Measurements from ENCODE around the gene CLIC4.
"Not testable (repeated sequence)": the region's sequence is repeated elsewhere in the genome, so short reads cannot be mapped to it uniquely, and the experiment has no call there.

Gene CLIC4

DNA sequence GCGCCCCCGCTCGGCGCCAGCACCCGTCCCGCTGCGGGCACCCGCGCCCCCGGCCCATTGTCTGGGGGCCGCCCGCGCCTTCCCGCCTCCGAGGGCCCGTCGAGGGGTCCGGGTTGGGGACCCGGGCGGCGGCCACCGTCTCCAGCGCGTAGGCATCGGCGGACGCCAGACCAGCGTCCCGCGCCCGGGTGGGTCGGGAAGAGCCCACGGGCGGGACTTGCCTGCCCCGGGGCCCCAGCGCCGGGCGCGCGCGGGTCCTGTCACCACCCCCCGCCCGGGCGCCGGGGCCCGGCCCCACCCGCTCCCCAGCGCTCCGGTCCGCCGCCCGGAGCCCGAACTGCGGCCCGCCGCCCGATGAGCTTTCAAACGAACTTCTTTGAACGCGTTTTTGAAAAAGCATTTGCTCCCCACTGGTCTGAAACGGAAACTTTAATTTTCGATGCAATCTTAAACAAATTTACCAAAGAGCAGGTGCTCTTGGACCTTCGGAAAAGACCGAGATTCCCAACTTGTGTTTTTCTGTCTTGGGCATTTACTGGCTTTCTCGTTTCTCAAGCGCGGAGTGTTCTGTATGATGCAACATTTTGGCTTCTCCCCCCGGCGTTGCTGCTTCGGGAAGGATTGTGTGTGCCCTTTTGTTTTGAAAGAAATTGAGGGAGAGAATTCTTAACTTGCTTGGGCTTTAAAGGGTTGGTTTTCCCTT lies 615 bp downstream of the CLIC4 start:
- DNase-seq (ENCODE audit: insufficient read length, low spot score) (no peak), FAIRE-seq (no peak)
- no peak for TF ChIP-seq CTCF (IDR thresholded peaks at IDR 0.05; ENCODE audit: insufficient read depth, missing control alignments)

DNA sequence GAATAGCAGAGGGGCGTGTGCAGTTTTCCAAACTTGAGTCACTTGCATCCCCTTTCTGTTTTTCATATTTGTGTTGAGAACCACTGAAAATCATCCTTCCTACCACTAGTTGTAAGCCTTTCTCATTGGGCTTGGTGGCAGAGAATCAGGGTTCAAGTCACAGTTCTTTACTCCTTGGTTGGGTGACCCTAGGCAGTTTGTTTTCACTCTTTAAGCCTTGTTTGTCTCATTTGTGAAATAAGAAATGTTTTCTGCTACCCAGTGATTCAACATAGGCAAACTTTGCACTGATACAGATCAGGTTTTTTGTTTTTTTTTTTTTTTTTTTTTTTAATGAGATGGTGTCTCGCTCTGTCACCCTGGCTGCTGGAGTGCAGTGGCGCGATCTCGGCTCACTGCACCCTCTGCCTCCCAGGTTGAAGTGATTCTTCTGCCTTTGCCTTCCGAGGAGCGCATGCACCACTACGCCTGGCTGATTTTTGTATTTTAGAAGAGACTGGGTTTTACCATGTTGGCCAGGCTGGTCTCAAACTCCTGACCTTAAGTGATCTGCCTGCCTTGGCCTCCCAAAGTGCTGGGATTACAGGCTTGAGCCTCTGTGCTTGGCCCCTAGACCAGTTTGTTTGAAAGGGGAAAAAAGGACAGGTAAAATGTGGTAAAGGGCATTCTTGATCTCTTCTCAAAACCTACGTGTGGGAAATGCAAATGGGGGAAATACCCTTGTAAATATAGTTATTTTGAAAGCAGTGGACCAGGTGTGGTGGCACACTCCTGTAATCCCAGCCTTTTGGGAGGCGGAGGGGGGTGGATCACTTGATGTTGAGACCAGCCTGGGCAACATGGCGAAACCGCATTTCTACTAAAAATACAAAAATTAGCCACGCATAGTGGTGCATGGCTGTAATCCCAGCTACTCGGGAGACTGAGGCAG lies 3.2 kb downstream of the CLIC4 start:
- FAIRE-seq, result no peak
- DNase-seq (ENCODE audit: insufficient read length, low spot score), result no peak
- TF ChIP-seq CTCF (IDR thresholded peaks at IDR 0.05; ENCODE audit: insufficient read depth, missing control alignments), result no peak

GRCh38 chr1:24749252-24749651 lies 4.0 kb downstream of the CLIC4 start:
- TF ChIP-seq CTCF (IDR thresholded peaks at IDR 0.05; ENCODE audit: insufficient read depth, missing control alignments), result no peak
- DNase-seq (ENCODE audit: insufficient read length, low spot score) (no peak), FAIRE-seq (no peak)

DNA sequence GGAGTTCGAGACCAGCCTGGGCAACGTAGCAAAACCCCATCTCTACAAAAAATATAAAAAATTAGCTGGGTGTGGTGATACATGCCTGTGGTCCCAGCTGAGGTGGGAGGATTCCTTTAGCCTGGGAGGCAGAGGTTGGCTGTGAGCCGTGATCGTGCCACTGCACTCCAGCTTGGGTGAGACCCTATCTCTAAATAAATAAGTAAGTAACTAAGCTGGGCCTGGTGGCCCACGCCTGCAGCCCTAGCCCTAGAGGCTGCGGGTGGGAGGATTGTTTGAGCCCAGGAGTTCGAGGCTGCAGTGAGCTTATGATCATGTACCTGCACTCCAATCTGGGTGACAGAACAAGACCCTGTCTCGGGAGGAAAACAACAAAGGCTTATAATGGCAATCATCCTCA lies 4.6 kb downstream of the CLIC4 start:
- no peak for FAIRE-seq
- no peak for TF ChIP-seq CTCF (IDR thresholded peaks at IDR 0.05; ENCODE audit: insufficient read depth, missing control alignments)
- DNase-seq (ENCODE audit: insufficient read length, low spot score), result no peak

DNA sequence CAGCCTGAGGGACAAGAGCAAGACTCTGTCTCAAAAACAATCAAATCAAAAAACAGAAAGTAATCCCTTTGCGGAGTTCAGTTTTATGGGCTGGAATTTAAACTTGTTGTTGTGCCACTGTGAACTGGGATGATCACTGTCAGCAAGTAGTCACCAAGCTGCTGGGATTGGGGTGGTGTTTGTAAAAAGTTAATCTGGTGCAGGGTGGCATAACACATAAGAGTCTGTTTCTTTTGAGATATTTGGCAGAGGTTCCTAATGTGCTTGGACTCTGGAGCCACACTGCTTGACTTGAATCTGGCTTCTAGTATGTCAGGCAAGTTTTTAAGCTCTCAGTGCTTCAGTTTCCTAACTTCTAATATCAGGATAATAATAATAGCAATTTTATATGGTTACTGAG lies 6.6 kb downstream of the CLIC4 start:
- no peak for FAIRE-seq
- no peak for DNase-seq (ENCODE audit: insufficient read length, low spot score)
- no peak for TF ChIP-seq CTCF (IDR thresholded peaks at IDR 0.05; ENCODE audit: insufficient read depth, missing control alignments)

GRCh38 chr1:24752305-24752704 lies 7.1 kb downstream of the CLIC4 start:
- FAIRE-seq (no peak), DNase-seq (ENCODE audit: insufficient read length, low spot score) (no peak)
- no peak for TF ChIP-seq CTCF (IDR thresholded peaks at IDR 0.05; ENCODE audit: insufficient read depth, missing control alignments)

- FAIRE-seq (no peak), DNase-seq (ENCODE audit: insufficient read length, low spot score) (no peak)
- TF ChIP-seq CTCF (IDR thresholded peaks at IDR 0.05; ENCODE audit: insufficient read depth, missing control alignments), result no peak
Measured at GRCh38 chr1:24754229-24754628, 9.0 kb downstream of the CLIC4 start.

GRCh38 chr1:24755323-24755722 lies 10.1 kb downstream of the CLIC4 start:
- not testable (repeated sequence) for DNase-seq (ENCODE audit: insufficient read length, low spot score); FAIRE-seq
